GDM1 (cell line): ENCODE results near the gene MRPS27.

Experiments used
- DNase-seq: peaks from one replicate; lab custom pipeline; 2025; lab: John Stamatoyannopoulos, UW

Gene MRPS27

DNA sequence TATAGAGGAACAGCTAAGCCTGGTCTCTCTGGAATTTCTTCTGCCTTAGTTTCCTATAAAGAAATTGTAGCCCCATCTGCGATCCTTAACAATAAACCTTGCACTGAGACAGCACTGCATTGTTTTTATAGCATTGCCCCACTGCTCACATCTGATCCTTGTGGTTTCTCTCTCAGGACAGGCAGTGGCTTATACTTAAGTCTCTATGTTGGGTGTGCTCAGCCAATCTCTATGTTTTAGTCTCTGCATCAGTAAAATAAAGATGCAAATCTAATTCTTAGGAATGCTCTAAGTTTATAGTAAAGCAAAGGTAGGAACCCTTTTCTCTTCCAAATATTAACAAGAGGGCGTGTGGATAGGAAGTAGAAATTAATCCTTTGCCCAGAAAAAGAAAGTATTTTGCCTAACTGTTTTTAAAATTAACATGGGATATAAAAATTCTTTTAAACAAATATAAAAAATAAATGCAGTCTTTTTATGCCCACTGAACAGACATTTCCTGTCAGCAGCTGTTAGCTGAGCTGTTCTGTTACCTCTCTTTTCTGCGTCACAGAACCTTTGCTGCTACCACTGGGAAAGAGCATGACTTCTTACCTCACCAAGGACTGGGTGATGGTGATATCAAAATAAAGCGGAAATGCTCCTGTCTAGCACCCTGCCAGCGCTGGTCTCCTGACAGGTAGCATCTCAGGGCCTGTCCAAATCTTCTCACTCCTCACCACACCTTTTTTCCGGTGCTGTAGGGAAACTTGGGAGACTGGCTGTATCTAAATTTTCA lies 29.5 kb downstream of the MRPS27 start:
- no peak for DNase-seq

DNA sequence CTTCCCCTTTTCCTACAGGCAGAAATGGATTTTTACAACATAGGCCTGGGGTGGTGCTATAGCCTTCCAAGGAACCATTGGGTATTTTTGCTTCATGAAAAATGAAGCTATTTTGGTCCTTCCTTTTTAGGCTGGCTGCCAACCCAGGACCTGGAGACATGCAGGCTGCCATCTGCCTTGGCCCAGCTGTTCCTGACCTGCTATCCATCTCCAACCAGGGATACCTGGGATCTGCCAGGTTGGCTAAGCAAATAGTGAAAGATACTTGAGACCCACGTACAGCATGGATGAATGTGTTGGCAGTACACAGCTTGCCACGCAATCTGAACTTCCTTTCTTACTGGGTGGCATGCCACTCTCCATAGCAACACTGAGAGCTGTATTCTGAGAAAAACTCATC lies 31.1 kb downstream of the MRPS27 start:
- DNase-seq = no peak

DNA sequence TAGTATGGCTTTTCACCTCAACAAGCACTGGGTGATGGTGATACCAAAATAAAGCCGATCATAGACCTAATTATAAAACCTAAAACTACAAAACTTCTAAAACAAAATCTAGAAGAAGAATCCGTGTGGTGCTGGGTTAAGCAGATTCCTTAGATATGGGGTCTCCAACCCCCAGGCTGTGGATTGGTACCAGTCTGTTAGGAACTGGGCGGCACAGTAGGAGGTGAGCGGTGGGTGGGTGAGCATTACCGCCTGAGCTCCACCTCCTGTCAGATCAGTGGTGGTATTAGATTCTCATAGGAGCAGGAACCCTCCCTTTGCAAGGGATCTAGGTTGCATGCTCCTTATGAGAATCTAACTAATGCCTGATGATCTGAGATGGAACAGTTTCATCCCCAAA lies 33.2 kb downstream of the MRPS27 start:
- DNase-seq = no peak

DNA sequence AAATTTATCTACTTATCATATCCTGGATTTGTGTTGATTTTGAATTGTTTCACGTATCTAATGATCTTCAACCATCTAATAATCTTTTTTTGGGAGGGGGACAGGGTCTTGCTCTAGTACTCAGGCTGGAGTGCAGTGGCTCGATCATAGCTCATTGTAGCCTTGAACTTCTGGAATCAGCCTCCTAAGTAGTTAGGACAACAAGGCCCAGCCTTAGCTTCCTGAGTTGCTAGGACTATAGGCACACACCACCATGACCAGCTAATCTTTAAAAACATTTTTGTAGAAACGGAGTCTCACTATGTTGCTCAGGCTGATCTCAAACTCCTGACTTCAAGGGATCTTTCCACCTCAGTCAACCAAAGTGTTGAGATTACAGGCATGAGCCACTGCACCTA lies 34.6 kb downstream of the MRPS27 start:
- no peak for DNase-seq

DNA sequence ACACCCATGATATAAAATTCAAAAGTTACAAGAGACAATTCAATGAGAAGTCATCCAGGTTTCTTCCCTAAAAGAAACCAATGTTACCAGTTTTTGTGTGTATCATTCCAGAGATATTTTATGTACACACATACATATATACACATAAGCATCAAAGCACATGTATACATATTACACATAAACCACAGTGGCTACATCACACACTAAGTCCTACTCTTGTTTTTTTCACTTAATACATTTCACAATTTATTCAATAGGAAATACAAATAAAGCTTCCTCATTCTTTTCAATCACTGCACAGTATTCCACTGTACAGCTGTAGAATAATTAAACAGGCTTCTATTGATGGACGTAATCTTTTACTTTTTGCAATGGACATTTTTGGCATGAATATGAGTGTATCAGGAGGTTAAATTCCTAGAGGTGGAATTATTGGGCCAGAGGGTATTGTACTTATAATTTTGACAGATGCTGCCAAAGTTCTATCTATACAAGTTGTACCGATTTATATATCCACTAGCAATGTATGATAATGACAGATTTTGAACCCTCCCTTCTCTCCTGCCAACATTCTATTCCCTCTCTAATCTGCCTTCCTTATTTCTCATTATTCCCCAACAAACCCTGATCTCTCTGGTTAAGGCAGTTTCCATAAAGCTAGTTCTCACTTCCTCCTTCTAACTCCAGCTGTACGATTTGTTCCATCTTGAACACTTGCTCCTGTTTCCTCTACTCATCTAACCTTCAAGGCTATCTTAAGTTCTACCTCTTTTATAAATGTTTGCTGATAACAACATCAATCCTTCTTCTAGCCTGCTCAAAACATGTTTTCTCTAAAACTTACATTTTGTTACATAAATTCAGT lies 35.2 kb downstream of the MRPS27 start:
- DNase-seq = no peak

DNA sequence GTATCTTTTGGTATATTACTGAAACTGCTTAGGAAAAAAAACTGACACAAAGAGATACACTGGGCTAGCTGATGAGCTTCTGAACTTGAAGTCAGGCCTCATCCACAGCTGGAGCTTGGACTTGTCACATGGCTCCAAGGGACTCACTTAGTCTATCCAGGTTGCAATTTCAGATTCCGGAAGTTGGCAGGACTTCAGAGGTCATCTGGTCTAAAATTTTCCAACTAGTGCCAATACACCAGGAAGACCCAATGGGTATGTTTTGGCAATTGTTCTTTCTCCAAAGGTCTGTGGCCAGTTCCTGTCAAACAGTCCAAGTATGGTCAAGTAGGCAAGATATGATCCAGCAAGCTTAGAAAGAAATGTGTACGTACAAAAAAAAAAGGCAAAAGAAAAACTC lies 36.7 kb downstream of the MRPS27 start:
- DNase-seq = no peak

DNA sequence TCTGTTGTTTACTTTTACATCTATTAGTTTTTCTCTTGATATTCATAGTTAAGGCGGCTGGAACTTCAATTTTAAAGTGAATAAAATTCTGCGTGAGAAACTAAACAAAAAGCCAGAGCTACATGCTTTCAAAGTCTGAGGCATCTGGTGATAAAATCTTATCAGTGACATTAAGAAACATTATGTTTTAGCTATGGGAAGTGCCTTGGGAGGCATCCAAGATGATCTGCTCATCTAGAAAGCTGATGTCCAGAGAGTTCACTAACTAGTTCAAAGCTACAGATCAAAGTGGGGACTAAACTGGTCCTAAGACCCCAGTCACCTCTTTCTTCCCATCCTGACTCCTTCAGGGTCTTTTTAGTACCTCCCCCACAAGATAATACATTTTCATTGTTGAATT lies 37.2 kb downstream of the MRPS27 start:
- DNase-seq = no peak

DNA sequence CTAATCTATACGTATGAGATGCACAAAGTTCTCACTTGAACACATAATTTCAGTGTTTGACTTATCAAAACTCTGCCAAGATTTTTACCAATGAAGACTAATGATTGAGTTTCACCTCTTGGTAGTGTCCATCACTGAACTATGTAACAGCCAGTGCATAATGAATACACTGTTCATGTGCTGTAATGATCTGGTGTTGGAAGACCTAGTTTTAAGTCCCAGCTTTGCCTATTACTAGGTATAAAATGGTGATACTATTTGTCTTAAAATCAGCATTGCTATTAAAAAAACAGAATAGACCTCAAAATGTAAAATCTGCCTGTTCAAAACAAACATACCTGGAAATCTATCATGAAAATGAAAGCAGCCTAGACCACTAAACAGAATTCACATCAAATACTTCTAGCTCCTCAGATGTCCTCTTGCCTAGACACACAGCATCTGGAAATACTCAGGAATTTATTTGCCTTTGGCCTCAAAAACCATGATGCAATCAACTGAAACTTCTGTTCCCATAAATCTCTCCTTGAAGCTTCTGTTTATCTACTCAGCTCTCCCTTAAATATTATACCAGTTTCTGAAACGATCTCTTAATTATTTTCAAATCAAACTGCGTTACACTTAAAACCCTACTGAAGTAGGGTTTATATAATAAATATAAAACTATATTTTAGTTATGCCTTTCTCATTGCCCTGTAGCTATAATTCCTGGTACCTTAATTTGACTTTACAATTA lies 38.1 kb downstream of the MRPS27 start:
- DNase-seq = no peak

DNA sequence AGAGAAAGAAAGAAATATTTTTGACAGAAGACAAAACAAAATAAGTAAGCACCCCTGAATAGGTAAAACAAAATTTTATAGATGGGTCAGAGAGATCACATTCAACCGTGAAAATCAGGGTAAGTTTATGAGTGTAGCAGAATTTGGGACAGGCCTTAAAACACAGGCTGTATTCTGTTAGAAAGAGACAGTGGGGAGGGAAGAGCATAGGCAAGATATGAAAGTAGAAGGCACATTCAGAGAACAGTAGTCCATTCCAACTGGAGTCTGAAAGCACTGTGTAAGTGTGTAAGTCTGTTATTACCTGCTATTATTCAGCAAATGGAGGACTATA lies 38.6 kb downstream of the MRPS27 start:
- no peak for DNase-seq

DNA sequence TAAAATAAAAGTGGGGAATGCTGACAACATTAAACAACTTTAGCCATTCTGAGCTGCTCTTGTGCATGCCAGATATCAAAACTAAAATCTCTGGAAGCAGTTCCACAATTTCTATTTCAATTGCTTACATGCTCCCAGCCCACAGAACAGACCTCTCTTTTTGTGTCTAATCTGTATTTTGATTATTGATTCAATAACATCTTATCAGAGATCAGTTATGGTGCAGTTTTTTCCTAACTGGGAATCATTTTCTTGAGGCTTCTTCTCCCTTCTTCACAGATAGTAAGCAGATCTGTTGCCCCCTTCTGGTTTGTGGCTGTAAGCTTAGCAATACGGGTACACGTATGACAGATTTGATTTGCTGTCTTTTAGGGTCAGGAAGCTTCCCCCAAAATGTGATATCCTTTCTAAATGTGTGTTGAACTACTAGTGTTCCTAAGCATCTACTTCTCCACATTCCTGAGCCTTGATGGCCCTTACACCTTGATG lies 39.4 kb downstream of the MRPS27 start:
- DNase-seq = no peak

DNA sequence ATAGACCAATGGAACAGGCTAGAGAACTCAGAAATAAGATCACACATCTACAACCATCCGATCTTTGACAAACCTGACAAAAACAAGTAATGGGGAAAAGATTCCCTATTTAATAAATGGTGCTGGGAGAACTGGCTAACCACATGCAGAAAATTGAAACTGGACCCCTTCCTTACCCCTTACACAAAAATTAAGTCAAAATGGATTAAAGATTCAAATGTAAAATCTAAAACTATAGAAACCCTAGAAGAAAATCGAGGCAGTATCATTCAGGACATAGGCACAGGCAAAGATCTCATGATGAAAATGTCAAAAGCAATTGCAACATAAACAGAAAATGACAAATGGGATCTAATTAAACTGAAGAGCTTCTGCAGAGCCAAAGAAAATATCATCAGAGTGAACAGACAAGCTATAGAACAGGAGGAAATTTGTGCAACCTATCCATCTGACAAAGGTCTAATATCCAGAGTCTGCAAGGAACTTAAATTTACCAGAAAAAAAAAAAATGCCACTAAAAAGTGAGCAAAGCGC lies 43.8 kb downstream of the MRPS27 start:
- no peak for DNase-seq

DNA sequence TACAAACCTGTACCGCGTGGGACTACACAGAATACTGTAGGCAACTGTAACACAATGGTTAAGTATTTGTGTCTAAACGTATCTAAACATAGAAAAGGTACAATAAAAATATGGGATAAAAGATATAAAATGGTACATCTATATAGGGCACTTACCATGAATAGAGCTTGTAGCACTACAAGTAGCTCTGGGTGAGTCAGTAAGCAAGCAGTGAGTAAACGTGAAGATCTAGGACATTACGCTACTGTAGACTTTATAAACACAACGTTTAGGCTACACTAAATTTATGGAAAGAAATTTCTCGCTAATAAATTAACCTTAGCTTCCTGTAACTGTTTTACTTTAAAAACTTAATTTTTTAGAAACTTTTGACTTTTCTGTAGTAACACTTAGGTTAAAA lies 46.5 kb downstream of the MRPS27 start:
- DNase-seq = no peak

DNA sequence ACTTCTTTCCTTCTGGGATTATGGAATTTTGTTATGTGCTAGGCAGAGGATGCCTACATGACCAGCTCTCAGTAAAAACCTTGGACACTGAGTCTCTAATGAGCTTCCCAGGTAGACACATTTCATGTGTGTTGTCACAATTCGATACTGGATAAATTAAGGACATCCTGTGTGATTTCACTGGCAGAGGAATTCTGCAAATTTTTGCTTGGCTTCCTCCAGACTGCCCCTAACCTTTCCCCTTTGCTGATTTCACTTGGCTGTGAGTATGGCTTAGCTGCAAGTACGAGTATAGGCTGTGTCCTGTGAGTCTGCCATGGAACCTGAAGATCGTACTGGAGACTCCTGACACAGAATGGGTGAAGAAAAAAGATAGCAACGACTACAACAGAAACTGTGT lies 47.6 kb downstream of the MRPS27 start:
- no peak for DNase-seq

DNA sequence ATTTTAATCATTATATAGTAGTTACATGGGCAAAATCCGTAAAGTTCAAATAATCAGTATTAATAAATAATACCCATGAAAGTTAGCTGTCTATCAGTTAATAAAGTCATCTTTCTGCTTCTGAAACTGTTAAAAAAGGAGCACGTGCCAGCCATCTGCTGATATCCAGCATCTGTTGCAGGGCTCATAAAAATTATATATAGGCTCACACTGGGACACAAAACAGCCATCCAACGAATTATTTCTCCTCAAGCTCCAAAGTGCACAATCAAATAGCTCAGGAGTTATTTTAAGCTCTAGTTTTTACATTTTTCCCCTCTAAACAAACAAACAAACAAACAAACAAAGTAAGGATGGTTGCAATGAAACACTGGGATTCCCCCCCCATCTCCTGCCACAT lies 48.3 kb downstream of the MRPS27 start:
- DNase-seq = no peak

DNA sequence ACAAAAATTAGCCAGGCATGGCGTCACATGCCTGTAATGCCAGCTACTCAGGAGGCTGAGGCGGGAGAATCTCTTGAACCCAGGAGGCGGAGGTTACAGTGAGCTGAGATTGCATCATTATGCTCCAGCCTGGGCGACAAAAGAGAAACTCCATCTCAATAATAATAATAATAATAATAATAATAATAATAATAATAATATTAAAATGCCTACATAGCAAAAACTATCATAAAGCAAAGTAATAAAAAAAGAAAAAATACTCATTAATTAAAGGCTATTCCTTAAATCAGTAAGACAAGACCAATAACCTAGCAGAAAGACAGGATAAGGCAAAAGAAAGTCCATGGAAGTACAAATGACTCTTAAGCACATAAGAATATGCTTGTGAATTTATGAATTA lies 50.0 kb downstream of the MRPS27 start:
- DNase-seq = no peak

DNA sequence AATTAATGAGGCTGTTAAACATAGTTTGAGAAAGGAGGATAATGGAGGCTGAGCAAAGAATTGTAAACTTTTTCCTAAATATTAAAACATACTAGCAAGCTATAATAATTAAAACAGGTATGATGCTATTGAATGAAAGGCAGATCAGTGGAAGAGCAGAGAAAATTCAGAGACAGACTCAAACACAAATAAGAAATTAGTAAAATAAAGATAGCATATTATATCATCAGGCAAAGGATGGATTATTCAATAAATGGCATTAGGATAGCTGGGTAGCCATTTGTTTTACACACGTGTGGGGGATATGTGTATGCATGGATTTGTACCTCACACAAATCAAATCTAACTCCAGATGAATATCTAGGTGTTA lies 50.6 kb downstream of the MRPS27 start:
- DNase-seq = no peak

DNA sequence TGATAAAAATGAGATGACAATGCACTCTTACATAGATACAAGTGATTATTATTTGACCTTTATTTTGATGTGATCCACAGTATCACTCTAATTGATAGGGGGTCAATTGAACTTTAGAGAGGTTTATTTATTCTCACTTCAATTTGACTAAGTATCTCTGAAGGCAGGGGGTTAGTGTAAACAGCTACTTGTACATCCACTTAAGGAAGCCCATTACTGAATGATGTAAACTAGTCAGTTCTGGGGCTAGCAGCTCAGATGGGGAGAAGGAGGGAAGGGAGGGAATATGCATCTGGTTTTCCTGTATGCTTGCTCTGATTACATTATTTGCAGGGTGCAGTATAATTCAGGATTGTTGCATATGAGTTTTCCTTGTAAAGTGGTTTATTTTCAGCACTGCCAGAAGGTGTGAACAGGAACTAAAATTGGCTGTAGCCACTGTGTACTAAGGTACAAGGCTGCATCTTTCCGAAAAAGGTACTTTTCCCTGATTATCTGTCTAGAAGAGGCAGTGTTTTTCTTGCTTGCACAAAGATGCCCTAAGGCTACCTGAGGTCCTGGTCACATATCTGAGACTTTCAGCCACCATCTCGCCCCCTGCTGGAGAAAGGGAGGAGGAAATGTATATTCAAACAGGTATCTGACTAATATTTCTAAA lies 51.2 kb downstream of the MRPS27 start:
- DNase-seq = no peak

DNA sequence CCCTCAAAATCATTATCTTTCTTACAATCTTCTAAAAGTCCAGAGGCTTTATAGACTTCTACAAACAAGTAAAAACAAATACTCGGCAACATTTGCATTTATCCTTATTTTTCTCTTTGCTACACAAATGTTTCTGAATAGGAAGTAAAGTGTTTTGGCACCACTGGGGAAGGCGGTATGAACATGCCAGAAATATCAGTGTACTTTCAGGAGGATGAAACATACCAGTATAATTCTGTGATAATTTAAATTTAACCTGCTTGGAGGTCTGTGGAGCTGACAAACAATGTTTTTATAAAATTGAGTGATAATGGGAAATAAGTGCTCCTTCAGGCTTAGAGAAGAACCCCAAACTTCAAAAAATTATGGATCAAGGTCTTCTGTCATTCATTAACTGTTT lies 51.8 kb downstream of the MRPS27 start:
- DNase-seq = no peak

DNA sequence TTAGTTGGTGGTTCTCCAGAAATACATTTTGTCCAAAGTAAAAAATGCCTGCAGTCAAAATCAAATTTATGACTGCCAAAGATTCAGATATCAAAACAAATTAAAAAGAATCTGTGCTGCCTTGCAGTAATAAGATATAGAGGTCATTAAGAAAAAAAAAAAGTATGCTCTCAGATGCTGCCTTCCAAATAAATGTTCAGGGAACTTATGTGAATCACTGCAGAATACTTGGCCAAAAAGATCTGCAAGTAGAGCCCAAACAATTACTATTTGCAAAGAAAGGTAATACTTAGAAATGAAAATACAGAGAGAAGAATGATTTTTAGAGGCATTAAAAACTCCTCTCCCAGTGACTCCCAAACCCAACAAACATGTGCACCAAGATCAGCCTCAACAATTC lies 52.4 kb downstream of the MRPS27 start:
- DNase-seq = no peak

DNA sequence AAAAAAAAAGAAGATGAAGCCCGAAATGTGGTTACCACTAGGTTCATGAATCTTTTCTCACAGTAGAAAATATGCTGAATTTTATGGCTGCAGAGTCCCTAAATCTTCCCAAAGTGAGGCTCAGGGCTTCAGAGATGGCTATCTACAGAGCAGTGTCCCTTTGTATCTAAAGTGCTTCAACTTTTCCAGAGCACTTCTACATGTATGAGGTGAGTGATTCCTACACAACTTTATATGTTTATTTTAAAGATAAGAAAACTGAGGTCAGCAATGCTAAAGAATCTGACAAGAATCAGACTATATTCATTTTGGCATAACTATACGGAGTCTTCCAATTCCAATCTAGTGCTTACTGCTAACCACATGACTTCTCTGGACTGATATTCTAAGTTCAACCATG lies 53.2 kb downstream of the MRPS27 start:
- DNase-seq = no peak

DNA sequence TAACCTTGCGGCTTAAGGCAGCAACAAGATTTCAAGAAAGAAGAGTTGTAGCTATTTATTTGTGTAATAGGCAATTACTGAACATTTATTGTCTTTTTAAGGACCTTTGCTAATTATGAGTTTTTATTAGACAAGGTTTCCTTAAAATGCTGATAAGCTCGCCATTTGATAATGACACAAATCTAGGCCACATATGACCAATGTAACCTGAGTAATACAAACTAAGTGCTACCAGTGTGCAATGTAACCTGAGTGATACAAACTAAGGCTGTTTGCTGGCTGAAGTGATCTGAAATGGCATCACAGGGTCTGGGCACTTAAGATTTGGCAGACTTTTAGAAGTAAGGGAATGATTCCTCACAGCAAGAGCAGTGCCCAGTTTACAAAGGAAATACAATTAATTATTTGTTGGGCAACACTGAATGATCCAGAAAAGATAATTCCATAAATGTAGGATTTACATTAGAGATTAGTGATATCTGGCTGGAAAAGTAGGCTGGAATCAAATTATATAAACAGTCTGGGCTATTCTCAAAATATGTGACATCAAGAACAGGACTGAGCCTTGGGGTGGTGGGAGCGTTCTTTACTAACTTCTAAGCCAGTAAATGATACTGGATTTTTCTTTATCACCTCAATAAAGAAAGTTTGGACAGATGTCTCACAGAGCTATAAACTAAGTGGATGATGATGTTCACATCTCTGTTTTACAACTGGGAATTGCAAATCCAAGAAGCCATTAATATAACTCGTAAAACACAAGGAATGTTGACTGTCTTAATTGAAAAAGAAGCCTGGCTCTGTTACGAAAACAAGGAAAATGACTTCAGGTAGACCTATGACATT lies 54.8 kb downstream of the MRPS27 start:
- no peak for DNase-seq
